ENCODE data around the gene BICRAL. TPM values are rescaled to one million over a fixed set of nuclear protein-coding genes. Genes with fewer than 3 reads are reported as not detected.
"Not testable (repeated sequence)": the region's sequence is repeated elsewhere in the genome, so short reads cannot be mapped to it uniquely, and the experiment has no call there.

BICRAL gene
- total RNA-seq, 1 donor from 2014 or later: 6.1 TPM

DNA sequence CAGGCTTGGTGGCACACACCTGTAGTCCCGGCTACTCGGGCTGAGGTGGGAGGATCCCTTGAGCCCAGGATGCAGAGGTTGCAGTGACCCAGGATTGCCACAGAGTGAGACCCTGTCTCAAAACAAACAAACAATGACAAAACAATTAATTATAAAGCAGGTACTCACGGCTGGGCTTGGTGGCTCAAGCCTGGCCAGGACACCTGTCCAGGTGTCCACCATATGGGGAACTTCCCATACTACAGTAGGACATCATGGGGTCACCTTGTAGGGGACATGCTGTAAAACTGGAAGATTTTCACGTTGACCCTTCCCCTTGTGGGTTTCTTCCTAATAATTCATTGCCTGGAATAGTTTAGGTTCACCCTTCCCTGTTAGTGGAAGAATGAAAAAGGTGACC, 66.8 kb downstream of the BICRAL start:
- no peak for ATAC-seq

DNA sequence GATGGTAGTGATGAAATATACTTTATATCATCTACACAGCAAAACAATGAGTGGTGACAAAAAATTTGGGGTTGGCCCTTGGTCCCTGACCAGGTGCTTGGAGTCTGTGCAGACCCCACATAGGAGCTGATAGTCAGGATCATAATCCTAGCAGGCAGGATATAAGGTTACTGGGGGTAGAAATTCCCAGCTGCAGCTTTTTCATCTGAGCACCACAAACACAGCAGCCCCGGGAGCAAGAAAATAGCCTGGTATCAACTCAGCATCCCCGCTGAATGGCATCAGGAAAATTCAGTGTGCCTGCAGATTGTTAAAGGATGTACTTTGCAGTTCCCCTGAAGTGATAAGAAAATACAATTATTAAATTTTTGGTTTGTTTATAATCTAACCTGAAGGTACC, 69.7 kb downstream of the BICRAL start:
- ATAC-seq: no peak

DNA sequence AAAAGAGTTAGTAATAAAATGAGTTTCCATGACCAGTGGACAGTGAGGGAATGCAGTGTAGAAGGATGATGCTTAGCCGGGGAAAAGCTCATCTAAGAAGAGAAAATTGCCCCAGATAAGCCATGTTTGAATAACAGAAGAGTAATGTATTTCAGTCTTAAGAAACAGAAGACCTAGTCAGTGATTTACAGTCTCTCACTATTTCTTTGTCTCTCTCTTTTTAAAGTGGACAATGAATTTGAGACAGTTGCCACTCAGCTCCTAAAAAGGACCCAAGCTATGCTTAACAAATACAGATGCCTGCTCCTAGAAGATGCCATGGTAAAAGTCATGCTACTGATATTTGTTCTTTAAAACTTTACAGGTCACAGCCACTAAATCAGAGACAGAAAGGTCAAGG, 78.2 kb downstream of the BICRAL start:
- ATAC-seq: no peak

DNA sequence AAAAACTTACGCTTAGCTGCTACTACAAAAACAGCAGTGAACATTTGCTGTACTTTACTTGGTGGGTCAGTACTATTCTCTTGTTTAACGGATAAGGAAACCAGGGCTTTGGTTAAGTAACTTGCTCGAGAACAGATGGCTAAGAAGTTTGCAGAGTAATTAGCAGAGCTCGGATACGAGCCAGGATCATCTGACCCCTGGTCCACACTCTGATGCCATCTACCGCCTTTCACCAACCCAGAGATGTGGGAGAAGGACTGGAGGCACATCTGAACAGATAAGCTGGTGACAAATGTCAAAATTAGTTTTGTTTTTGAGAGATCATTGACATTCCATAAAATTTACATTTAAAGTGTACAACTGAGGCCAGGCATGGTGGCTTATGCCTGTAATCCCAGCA, 78.6 kb downstream of the BICRAL start:
- no peak for ATAC-seq

DNA sequence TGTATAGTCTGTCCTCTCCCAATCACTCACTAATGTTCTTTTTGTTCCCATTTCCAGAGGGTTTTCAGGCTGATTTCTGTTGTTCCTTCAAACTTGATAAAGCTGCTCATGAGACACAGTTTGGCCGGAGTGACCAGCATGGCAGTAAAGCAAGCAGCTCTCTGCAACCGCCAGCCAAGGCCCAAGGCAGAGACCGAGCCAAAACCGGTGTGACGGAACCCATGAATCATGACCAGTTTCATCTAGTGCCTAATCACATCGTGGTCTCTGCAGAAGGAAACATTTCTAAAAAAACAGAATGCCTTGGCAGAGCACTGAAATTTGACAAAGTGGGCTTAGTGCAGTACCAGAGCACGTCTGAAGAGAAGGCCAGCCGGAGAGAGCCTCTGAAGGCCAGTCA, 82.8 kb downstream of the BICRAL start:
- no peak for ATAC-seq

DNA sequence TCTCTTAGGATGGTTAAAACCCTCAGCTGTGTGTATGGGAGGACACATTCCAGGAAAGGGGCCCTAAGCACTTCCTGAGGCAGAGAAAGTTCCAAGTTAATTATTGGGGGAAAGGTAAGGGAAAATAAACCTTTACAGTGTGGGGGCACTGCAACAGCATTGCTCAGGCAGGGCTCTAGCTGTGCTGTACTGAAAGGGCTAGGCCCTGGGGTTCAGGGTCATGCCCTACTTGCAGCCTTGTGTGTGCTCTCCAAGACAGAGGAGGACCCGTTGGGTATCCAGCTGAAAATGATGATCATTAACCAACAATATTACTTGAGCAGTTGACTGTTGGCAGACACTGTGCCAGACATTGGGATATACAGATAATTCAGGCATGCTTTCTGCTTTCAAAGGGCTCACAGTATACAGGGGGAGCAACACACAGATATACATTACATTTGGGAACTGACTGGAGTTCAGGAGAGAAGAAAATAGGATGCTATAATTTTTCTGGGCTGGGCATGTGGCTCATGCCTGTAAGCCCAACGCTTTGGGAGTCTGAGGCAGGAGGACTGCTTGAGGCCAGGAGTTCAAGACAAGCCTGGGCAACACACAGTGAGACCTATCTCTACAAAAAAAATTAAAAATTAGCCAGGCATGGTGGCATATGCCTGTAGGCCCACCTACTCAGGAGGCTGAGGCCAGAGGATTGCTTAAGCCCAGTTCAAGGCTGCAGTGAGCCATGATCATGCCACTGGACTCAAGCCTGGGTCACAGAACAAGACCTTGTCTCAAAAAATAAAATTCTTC, 88.5 kb downstream of the BICRAL start:
- no peak for ATAC-seq

DNA sequence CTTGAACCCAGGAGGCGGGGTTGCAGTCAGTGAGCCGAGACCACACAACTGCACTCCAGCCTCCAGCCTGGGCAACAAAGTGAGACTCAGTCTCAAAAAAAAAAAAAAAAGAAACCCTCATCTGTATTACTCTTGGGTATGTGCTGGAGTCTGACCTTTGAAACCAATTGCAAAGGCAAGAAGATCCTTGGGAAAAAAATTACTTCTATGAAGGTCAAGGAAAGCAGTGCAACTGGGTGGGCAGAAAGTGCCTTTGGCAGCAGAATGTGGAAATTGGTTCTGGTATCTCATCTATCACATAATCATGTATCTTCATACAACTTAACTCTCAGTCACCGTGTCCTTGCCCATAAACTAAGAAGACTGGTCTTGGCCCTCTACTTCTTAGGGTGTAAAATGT, 89.9 kb downstream of the BICRAL start:
- ATAC-seq: no peak

DNA sequence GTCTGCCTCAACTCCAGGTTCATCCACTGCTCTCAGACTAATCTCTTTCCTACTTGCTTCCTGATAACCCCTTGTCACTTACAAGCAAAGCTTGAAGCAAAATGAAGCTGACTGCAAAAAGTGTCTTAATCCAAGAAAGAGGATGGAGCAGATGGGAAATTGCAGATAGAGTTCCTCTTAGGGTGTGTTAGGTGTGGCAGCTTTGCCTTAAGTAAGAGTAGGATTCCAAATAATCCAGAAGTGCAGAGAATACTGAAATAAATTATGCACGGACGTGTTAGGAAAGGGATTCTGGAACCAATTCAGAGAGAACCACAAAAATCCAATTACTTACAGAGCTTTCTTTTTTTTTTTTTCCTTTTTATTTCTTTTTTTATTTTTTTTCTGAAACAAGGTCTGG, 91.5 kb downstream of the BICRAL start:
- no peak for ATAC-seq

DNA sequence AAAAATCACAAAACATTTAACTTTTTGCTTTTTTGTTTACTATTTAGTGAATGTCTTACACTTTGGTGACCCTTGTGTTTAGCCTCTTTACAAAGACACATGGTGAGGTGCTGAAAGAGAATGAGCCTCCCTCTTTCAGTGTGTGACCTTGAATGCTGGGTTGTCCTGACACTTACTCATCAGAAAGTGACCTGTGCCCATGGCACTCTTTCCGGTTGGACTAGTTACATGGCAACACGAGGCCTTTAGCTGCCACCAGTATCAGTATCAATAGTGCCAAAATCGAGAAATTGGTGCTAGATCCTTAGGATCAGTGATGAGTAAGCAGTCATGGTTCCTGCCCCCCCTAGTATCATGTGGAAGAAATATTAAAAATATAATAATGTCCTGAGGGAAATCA, 95.8 kb downstream of the BICRAL start:
- peak; percentile 7 for ATAC-seq

DNA sequence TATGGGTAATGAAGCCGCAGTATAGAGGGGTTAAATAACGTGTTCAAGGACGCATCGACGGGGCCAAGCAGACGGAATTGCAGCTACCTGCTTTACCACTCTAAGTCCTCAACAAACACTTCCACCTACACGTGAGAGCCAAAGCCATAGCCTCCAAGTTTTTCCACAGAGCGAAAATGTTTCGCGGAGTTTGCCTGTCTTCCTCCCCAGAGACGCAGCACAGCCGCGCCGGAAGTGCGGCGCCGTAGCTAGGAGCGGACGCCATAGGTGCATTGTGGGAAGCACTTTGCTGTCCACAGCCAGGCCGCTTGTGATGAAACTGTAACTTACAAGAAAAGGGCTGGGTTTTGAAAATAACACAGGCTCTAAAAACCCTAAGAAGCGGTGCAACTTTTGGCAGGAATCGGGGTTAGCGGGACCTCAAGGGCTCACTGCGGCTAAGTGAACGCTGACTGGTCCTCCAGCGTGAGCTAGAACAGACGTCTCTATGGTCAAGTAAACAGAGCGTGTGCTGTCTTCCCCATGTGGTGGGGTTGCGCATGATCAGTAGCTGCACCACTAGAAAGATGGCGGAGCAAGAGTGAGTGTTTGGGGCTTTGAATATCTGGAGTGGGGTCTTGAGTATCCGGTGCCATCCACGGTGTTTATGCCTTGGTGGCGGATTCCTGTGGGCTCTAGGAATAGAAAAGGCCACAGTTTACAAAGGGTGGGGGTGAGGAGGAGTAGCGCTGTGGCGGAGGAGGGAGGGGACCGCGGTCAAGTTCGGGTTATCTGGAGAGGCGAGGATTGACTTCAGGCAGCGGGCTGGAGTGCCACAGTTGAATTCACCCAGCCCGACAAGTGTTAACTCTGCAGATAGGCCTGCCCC, 97.8 kb downstream of the BICRAL start, which contains the start of gene RPL7L1:
RPL7L1 (plus strand) TSS at position 245 of the 868 bp plus-strand sequence; CDS start at position 540, 295 bp downstream.
- ATAC-seq: peak; percentile 95

DNA sequence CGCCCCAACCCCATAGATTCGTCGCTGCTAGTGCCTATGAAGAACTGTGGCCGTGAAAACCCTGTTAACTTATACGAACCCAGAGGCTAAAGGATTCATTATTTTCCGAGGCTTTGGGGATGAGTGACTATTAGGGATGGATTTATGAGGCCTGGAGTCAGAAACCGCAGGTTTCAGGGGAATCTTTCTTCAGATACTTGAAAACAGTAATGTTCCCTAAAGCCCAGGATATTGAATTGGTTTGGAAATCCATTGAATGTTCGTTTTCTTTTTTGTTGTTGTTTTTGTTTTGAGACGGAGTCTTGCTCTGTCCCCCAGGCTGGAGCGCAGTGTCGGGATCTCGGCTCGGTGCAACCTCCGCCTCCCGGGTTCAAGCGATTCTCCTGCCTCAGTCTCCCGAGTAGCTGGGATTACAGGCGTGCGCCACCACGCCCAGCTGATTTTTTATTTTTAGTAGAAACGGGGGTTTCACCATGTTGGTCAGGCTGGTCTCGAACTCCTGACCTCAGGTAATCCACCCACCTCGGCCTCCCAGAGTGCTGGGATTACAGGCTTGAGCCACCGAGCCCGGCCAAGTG, 98.5 kb downstream of the BICRAL start:
- ATAC-seq: not testable (repeated sequence)

DNA sequence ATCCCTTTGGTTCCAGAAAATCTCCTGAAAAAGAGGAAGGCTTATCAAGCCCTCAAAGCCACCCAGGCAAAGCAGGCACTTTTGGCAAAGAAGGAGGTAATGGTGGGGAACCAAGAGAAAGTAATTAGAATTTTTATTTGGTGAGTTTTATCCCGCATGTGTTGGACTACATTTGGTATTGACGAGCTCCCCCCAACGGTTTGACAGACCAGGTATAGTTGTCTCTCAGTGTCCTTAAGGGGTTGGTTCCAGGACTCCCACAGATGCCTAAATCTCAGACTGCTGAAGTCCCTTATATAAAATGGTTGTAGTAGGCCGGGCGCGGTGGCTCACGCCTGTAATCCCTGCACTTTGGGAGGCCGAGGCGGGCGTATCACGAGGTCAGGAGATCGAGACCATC, 99.0 kb downstream of the BICRAL start:
- ATAC-seq: not testable (repeated sequence)

DNA sequence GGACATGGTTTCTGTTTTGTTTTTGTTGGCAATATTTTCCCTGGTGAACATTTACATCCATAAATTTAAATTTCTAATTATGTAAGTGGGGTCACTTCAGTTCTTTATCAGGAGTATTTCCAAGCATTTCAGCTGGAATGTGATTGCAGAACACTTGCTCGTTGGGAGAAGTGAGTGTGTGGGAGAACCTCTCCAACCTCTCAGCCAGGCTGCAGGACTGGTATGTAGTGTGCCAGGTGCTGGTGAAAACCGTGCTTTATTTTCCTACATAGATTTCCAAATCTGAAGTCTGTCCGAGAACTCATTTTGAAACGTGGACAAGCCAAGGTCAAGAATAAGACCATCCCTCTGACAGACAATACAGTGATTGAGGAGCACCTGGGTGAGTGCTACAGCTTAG, 103.8 kb downstream of the BICRAL start:
- no peak for ATAC-seq

DNA sequence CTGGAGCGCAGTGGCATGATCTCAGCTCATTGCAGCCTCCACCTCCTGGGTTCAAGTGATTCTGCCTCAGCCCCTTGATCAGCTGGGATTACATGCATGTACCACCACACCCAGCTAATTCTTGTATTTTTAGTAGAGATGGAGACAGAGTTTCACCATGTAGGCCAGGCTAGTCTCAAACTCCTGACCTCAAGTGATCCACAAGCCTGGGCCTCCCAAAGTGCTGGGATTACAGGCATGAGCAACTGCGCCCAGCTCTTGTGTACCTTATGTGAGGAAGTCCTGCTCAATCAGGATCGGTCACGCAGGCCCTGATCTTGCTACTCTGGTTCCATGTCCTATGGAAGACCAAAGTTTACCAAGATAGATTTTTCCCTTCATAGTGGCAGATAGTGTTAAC, 106.3 kb downstream of the BICRAL start:
- ATAC-seq: not testable (repeated sequence)

DNA sequence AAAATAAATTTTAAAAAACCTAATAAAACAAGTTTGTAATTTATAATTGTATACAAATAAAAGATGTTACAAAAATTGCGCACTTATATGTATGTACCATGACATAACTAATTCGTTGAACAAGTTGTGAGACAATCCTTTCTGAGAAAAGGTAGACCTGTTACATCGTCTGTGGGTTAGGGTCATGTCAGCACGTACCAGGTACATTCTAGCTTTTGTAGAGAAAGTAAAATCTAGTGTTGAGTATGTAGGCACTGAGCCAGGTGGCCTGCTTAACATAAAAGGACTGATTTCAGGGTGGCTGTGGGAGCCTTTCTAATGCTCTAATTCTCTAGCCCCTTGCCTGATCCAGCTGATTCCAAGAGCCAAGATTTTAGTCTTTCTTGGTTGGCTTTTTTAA, 108.0 kb downstream of the BICRAL start:
- no peak for ATAC-seq

DNA sequence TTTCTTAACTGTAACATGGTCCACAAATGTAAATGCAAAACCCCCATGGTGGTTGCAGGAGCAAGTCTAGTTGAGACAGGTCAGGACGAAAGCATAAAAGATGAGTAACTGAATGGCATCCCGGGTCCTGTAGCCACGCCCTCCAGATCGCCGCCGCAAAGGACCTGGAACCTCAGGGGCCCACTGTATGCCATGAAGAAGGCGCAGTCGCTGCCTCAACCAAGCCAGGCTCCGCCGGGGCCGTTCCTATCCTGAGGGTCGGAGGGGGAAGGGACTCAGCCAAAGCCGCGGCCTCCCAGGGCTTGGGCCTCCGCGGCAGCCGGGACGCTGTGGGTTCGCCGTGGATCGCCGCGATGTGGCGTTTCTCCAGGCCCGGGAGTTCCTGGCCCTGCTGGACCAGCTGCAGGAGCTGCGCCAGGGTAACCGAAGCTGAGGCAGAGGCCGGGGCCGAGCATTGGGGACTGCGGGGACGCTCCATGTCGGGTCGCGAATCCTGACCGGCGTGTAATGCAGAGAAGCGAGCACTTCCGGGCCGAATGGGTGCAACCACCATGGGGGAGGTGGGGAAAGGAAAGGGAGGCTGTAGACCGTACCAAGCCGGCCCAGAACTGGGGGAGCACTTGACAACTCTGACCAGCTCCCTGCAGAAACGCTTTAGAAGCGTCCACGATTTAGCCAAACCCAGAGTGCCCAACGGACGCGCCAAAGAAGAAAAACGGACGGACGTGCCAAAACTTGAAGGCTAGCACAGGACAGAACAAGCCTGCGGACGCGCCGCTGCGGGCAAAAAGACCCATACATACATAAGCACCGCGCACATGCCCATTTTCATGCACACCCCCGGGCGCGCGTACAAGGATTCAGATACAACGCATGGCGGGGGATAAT, 108.7 kb downstream of the BICRAL start:
- ATAC-seq: peak; percentile 98

DNA sequence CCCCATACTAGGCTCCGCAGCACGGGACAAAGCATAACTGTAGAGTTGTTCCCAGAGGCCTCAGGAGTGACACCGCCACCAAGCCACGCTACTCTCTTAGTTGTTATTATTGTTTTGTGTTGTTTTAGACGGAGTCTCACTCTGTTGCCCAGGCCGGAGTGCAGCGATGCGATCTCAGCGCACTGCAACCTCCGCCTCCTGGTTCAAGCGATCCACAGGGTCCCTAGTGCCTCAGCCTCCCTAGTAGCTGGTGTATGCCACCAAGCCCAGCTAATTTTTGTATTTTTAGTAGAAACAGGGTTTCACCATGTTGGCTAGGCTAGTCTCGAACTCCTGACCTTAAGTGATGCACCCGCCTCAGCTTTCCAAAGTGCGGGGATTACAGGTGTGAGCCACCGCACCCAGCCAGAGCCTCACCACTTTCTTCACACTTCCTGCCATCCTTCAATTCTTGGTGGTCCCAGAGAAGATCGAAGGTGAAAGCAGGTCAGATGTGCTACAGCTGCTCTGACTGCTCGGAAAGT, 109.4 kb downstream of the BICRAL start:
- ATAC-seq: no peak

DNA sequence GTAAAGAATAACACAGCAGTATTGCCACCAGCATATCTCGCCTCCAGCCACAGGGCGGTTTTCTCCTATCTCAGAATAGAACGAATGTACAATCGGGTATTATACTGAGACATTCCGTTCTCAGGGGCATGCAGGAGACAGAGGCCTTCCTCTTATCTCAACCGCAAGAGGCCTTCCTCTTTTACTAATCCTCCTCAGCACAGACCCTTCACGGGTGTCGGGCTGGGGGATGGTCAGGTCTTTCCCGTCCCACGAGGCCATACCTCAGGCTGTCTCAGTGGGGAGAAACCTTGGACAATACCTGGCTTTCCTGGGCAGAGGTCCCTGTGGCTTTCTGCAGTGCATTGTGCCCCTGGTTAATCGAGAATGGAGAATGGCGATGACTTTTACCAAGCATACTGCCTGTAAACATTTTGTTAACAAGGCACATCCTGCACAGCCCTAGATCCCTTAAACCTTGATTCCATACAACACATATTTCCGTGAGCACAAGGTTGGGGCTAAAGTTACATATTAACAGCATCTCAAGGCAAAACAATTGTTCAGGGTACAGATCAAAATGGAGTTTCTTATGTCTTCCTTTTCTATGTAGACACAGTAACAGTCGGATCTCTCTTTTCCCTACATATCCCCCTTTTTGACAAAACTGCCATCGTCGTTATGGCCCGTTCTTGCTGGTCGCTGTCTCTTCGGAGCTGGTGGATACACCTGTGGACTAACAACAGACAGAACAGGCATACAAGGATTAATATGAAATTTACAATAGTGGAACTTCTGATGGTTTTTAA, 112.4 kb downstream of the BICRAL start:
- not testable (repeated sequence) for ATAC-seq

DNA sequence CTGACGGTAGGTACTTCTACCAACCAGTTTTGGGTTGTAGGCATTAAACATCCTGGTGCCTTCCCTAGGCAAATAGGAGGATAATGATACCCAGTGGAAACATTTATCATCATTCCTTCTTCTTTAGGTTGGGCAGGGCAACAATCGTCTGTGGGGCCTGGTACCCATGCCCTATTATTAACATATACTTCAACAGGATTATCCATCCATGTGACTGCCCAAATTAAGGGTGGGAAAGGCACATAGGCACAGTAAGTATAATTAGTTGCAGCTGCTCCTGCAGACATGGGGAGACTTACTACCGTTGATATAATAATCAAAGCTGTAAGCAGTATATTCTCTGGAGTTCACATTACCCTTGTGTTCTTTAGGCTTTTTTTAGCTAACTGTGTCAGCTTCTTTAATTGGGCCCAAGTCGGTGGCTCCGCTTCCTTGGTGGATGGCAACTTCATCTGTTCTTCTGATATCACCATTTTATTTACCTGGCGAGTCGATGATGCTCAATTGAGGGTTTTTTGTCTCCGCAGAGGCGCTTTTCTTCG, 114.4 kb downstream of the BICRAL start:
- ATAC-seq: no peak

DNA sequence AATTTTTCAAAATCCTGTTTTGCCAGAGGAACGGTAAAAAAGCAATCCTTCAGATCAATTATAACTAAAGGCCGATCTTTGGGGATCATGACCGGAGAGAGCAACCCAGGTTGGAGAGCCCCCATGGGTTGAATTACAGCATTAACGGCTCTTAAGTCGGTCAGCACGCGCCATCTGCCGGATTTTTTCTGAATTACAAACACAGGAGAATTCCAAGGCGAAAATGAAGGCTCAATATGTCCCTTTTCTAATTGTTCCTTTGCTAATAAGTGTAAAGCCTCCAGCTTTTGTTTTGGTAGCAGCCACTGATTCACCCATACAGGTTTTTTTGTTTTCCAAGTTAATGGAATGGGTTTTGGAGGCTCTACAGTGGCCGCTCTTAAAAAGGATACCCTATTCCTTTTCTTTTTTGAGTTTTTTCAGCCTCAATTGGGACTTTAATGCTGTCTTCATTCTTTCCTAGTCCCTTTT, 117.1 kb downstream of the BICRAL start:
- ATAC-seq: no peak

DNA sequence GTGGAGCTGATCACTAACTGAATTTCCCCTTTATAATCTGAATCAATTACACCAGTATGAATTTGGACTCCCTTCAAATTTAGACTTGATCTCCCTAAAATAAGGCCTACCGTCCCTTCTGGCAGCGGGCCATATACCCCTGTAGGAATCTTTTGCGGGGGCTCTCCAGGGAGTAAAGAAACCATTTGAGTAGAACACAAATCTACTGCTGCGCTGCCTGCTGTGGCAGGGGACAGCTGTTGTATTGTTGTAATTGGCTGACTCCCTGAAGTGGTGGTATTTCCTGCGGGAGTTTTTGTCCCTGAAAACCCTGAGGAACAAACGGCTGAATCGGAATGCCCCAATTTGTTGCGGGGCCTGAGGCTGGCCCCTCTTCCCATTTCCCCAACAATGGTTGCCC, 118.0 kb downstream of the BICRAL start:
- ATAC-seq: no peak
